K562 (cell line): ENCODE data around the gene UBE2QL1.

Experiments
- CBX5 ChIP-seq: IDR thresholded peaks from 2 replicates; pipeline ENCODE4 v1.6.1; 2014; ENCODE audit warnings: low read depth, borderline replicate concordance
- NEUROD1 ChIP-seq: fragments of 150-350 bp; IDR thresholded peaks from 2 replicates; pipeline ENCODE4 v1.6.1; 2014; ENCODE audit warnings: borderline replicate concordance, low read length, low read depth; ENCODE audit not compliant: partially characterized antibody
- TARDBP ChIP-seq: fragments of 450-650 bp; IDR thresholded peaks from 2 replicates; pipeline ENCODE4 v1.6.1; 2016
- TF ChIP-seq, protein P1 (sequence below), 3 experiments: IDR thresholded peaks in 2 of 3; conservative IDR thresholded peaks in 1 of 3; 2 replicates each; pipeline ENCODE4 v1.5.1; 2011 to 2012; ENCODE audit warnings: low read length in 3 of 3, mild to moderate bottlenecking in 3 of 3, control low read depth in 2 of 3, improper control_type of control experiment in 1 of 3, inconsistent platforms in 1 of 3, low read depth in 1 of 3, mixed read lengths in 1 of 3, moderate library complexity in 1 of 3; ENCODE audit not compliant: insufficient read depth in 2 of 3

GRCh38 chr5:6518298-6519057 lies 69.8 kb downstream of the UBE2QL1 start:
- TF ChIP-seq, protein P1, sequence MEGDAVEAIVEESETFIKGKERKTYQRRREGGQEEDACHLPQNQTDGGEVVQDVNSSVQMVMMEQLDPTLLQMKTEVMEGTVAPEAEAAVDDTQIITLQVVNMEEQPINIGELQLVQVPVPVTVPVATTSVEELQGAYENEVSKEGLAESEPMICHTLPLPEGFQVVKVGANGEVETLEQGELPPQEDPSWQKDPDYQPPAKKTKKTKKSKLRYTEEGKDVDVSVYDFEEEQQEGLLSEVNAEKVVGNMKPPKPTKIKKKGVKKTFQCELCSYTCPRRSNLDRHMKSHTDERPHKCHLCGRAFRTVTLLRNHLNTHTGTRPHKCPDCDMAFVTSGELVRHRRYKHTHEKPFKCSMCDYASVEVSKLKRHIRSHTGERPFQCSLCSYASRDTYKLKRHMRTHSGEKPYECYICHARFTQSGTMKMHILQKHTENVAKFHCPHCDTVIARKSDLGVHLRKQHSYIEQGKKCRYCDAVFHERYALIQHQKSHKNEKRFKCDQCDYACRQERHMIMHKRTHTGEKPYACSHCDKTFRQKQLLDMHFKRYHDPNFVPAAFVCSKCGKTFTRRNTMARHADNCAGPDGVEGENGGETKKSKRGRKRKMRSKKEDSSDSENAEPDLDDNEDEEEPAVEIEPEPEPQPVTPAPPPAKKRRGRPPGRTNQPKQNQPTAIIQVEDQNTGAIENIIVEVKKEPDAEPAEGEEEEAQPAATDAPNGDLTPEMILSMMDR (IDR thresholded peaks at IDR 0.05 in 2 of 3, conservative IDR thresholded peaks at IDR 0.05 in 1 of 3; ENCODE audit: insufficient read depth in 2 of 3, low read depth in 1 of 3, low read length in 3 of 3) = no peak
- TF ChIP-seq TARDBP (no peak), NEUROD1 (no peak), CBX5 (no peak)
